Mesenchymal stem cell (in vitro differentiated cells and primary cell): ENCODE measurements around the gene SCNN1B.

Source experiments
- DNase-seq: peaks from one replicate; pipeline ENCODE4 v3.0.0-alpha.2; 2013
- H2AFZ ChIP-seq: one replicate; pipeline ENCODE4 v1.6.1; 2013; ENCODE audit warnings: low read depth, mild to moderate bottlenecking, control low read depth, inconsistent platforms, low read length, moderate library complexity
- H2AK5ac ChIP-seq: 2 replicates; pipeline ENCODE4 v1.6.1; 2013; ENCODE audit warnings: low read length, moderate library complexity, mild to moderate bottlenecking, inconsistent platforms; ENCODE audit not compliant: severe bottlenecking
- H2BK120ac ChIP-seq: one replicate; pipeline ENCODE4 v1.6.1; 2013; ENCODE audit warnings: low read depth, mild to moderate bottlenecking, inconsistent platforms, low read length, moderate library complexity
- H2BK12ac ChIP-seq, 2 experiments: one replicate each; pipeline ENCODE4 v1.6.1; 2013; ENCODE audit warnings: inconsistent platforms in 2 of 2, low read length in 2 of 2, mild to moderate bottlenecking in 2 of 2, moderate library complexity in 2 of 2, control low read depth in 1 of 2
- H2BK15ac ChIP-seq: one replicate; pipeline ENCODE4 v1.6.1; 2013; ENCODE audit warnings: mild to moderate bottlenecking, low read depth, inconsistent platforms; ENCODE audit not compliant: poor library complexity, severe bottlenecking
- H2BK5ac ChIP-seq: 2 replicates; pipeline ENCODE4 v1.6.1; 2013; ENCODE audit warnings: low read depth, mild to moderate bottlenecking, low read length, control low read depth, inconsistent platforms; ENCODE audit not compliant: poor library complexity, severe bottlenecking
- H3K14ac ChIP-seq, 2 experiments: one replicate each; pipeline ENCODE4 v1.6.1; 2013; ENCODE audit warnings: inconsistent platforms in 2 of 2, low read length in 2 of 2, control low read depth in 1 of 2, mild to moderate bottlenecking in 1 of 2, moderate library complexity in 1 of 2
- H3K18ac ChIP-seq, 2 experiments: one replicate each; pipeline ENCODE4 v1.6.1; 2013; ENCODE audit warnings: inconsistent platforms in 2 of 2, low read length in 2 of 2, control low read depth in 1 of 2, low read depth in 1 of 2, mild to moderate bottlenecking in 1 of 2
- H3K23ac ChIP-seq, 2 experiments: one replicate each; pipeline ENCODE4 v1.6.1; 2013; ENCODE audit warnings: inconsistent platforms in 2 of 2, low read length in 2 of 2, mild to moderate bottlenecking in 2 of 2, moderate library complexity in 2 of 2, control low read depth in 1 of 2
- H3K27ac ChIP-seq: 2 replicates; pipeline ENCODE4 v1.5.1; 2013; ENCODE audit warnings: mild to moderate bottlenecking, moderate library complexity, low read length, control low read depth, inconsistent platforms; ENCODE audit not compliant: poor library complexity, severe bottlenecking
- H3K27me3 ChIP-seq, 2 experiments: 2 replicates each; pipeline versions ENCODE4 v1.6.1 to v1.7.0; 2013; ENCODE audit warnings: low read length in 2 of 2, mild to moderate bottlenecking in 2 of 2, moderate library complexity in 2 of 2, control low read depth in 1 of 2, inconsistent platforms in 1 of 2; ENCODE audit not compliant: control insufficient read depth in 1 of 2, insufficient read depth in 1 of 2
- H3K36me3 ChIP-seq, 2 experiments: 2 replicates each; pipeline versions ENCODE4 v1.6.1 to v1.7.0; 2013; ENCODE audit warnings: low read length in 2 of 2, control low read depth in 1 of 2, inconsistent platforms in 1 of 2, low read depth in 1 of 2, mild to moderate bottlenecking in 1 of 2; ENCODE audit not compliant: insufficient read depth in 2 of 2, control insufficient read depth in 1 of 2
- H3K4ac ChIP-seq, 2 experiments: one replicate each; pipeline ENCODE4 v1.6.1; 2013; ENCODE audit warnings: inconsistent platforms in 2 of 2, low read length in 2 of 2, mild to moderate bottlenecking in 2 of 2, moderate library complexity in 2 of 2, control low read depth in 1 of 2, low read depth in 1 of 2
- H3K4me1 ChIP-seq: 2 replicates; pipeline ENCODE4 v1.6.1; 2013; ENCODE audit warnings: low read depth, low read length, control low read depth; ENCODE audit not compliant: control insufficient read depth, insufficient read depth
- H3K4me2 ChIP-seq: 2 replicates; pipeline ENCODE4 v1.6.1; 2013; ENCODE audit warnings: low read length, mild to moderate bottlenecking, inconsistent platforms; ENCODE audit not compliant: poor library complexity, severe bottlenecking
- H3K4me3 ChIP-seq, 2 experiments: 2 replicates each; pipeline versions ENCODE4 v1.5.1 to v1.7.0; 2013; ENCODE audit warnings: low read length in 2 of 2, mild to moderate bottlenecking in 2 of 2, control low read depth in 1 of 2, low read depth in 1 of 2; ENCODE audit not compliant: insufficient read depth in 1 of 2
- H3K79me1 ChIP-seq: replicated peaks from 2 replicates; pipeline ENCODE4 v1.6.1; 2013; ENCODE audit warnings: mild to moderate bottlenecking, control low read depth, low read length, inconsistent platforms; ENCODE audit not compliant: poor library complexity, severe bottlenecking
- H3K9ac ChIP-seq: 2 replicates; pipeline ENCODE4 v1.7.0; 2013; ENCODE audit warnings: mild to moderate bottlenecking, low read length, moderate library complexity
- H3K9me3 ChIP-seq: 2 replicates; pipeline ENCODE4 v1.7.0; 2013; ENCODE audit warnings: mild to moderate bottlenecking, low read length; ENCODE audit not compliant: control insufficient read depth
- H4K8ac ChIP-seq: one replicate; pipeline ENCODE4 v1.6.1; 2013; ENCODE audit warnings: inconsistent platforms, mild to moderate bottlenecking, low read length, moderate library complexity
- H4K91ac ChIP-seq: one replicate; pipeline ENCODE4 v1.6.1; 2013; ENCODE audit warnings: mild to moderate bottlenecking, low read length, inconsistent platforms
- WGBS: methylation state at CpG from one replicate; pipeline ENCODE4 v1.1.7; 2013; ENCODE audit warnings: mixed read lengths; 5-methylcytosine and 5-hydroxymethylcytosine counted together

The SCNN1B gene

GRCh38 chr16:23284584-23284983 is 17.5 kb upstream of the SCNN1B start:
- Histone ChIP-seq H3K27ac (no peak overlapping the region), H3K18ac (no peak overlapping the region), H3K9ac (no peak overlapping the region), H2BK12ac (no peak overlapping the region), H3K4me1 (no peaks in the 10 kb centered on the region), H4K91ac (no peak overlapping the region), H2BK120ac (no peak overlapping the region), H4K8ac (no peak overlapping the region), H3K27me3 (no peaks in the 10 kb centered on the region), H3K4me3 (no peak overlapping the region), H2BK5ac (no peak overlapping the region), H3K23ac (no peak overlapping the region), H3K36me3 (no peaks in the 10 kb centered on the region), H3K4me2 (no peak overlapping the region), H2AK5ac (no peak overlapping the region), H2AFZ (no peak overlapping the region), H3K14ac (no peak overlapping the region), H2BK15ac (no peak overlapping the region), H3K9me3 (no peaks in the 10 kb centered on the region), H3K79me1 (no peaks in the 10 kb centered on the region), H3K4ac (no peak overlapping the region)
- WGBS, result 94% methylated on average over 2 of the region's 2 CpGs
- DNase-seq, result no peak

- Histone ChIP-seq H4K91ac (no peak overlapping the region), H3K4me1 (no peaks in the 10 kb centered on the region), H3K36me3 (no peaks in the 10 kb centered on the region), H3K9ac (no peak overlapping the region), H2BK15ac (no peak overlapping the region), H2AK5ac (no peak overlapping the region), H2BK12ac (no peak overlapping the region), H3K18ac (no peak overlapping the region), H2BK120ac (no peak overlapping the region), H3K4me3 (no peak overlapping the region), H3K14ac (no peak overlapping the region), H3K27ac (no peak overlapping the region), H2AFZ (no peak overlapping the region), H3K79me1 (no peaks in the 10 kb centered on the region), H3K4me2 (no peak overlapping the region), H4K8ac (no peak overlapping the region), H3K27me3 (no peaks in the 10 kb centered on the region), H2BK5ac (no peak overlapping the region), H3K23ac (no peak overlapping the region), H3K9me3 (no peaks in the 10 kb centered on the region), H3K4ac (no peak overlapping the region)
- WGBS, result 83% methylated on average over 4 of the region's 4 CpGs
- no peak for DNase-seq
Observed at GRCh38 chr16:23286131-23286532, 16.0 kb upstream of the SCNN1B start.

GRCh38 chr16:23288209-23288608 is 13.9 kb upstream of the SCNN1B start:
- Histone ChIP-seq H3K9me3 (no peaks in the 10 kb centered on the region), H3K4me1 (no peaks in the 10 kb centered on the region), H3K4me3 (no peak overlapping the region), H3K18ac (no peak overlapping the region), H2BK5ac (no peak overlapping the region), H2BK15ac (no peak overlapping the region), H3K36me3 (no peaks in the 10 kb centered on the region), H3K4me2 (no peak overlapping the region), H4K91ac (no peak overlapping the region), H3K27me3 (no peaks in the 10 kb centered on the region), H3K79me1 (no peaks in the 10 kb centered on the region), H2BK120ac (no peak overlapping the region), H2AK5ac (no peak overlapping the region), H2BK12ac (no peak overlapping the region), H3K4ac (no peak overlapping the region), H4K8ac (no peak overlapping the region), H3K23ac (no peak overlapping the region), H3K27ac (no peak overlapping the region), H3K14ac (no peak overlapping the region), H3K9ac (no peak overlapping the region), H2AFZ (no peak overlapping the region)
- WGBS, result 75% methylated on average over 3 of the region's 3 CpGs
- no peak for DNase-seq

GRCh38 chr16:23288726-23289512 is 13.2 kb upstream of the SCNN1B start:
- H2AK5ac ChIP-seq, result no peak overlapping the region
- no peak overlapping the region for H2AFZ ChIP-seq
- no peaks in the 10 kb centered on the region for H3K79me1 ChIP-seq
- H3K27ac ChIP-seq, result no peak overlapping the region
- no peak overlapping the region for H3K4me3 ChIP-seq
- H3K23ac ChIP-seq, result no peak overlapping the region
- H3K18ac ChIP-seq, result no peak overlapping the region
- H3K14ac ChIP-seq, result no peak overlapping the region
- no peak overlapping the region for H4K8ac ChIP-seq
- no peak overlapping the region for H3K9ac ChIP-seq
- WGBS, result 71% methylated on average over 9 of the region's 9 CpGs
- no peak overlapping the region for H3K4me2 ChIP-seq
- no peaks in the 10 kb centered on the region for H3K9me3 ChIP-seq
- no peak overlapping the region for H2BK120ac ChIP-seq
- no peaks in the 10 kb centered on the region for H3K27me3 ChIP-seq
- no peak overlapping the region for H2BK5ac ChIP-seq
- H3K36me3 ChIP-seq, result no peaks in the 10 kb centered on the region
- no peaks in the 10 kb centered on the region for H3K4me1 ChIP-seq
- no peak for DNase-seq
- H2BK15ac ChIP-seq, result no peak overlapping the region
- H4K91ac ChIP-seq, result no peak overlapping the region
- H3K4ac ChIP-seq, result no peak overlapping the region
- H2BK12ac ChIP-seq, result no peak overlapping the region
